Esophagus squamous epithelium (tissue), 4 donors: Measurements from ENCODE around the gene NUCB1.

ENCODE experiments used
- CTCF ChIP-seq, 6 experiments: fragments of 450-650 bp in 4 of 6; fragments of 200-600 bp in 2 of 6; sonication (generic) in 2 of 6; IDR thresholded peaks; one replicate each; pipeline ENCODE4 v1.5.1; 2016 to 2019; ENCODE audit warnings: antibody characterized with exemption in 6 of 6, mild to moderate bottlenecking in 4 of 6, moderate library complexity in 4 of 6
- POLR2A ChIP-seq, 4 donors: fragments of 450-650 bp; IDR thresholded peaks; one replicate each; pipeline ENCODE4 v1.6.1; 2017; ENCODE audit warnings: antibody characterized with exemption in 4 of 4, mild to moderate bottlenecking in 4 of 4, moderate library complexity in 3 of 4

- TF ChIP-seq CTCF (IDR thresholded peaks at IDR 0.05) (no peak), POLR2A (IDR thresholded peaks at IDR 0.05) (no peak)
Measured at GRCh38 chr19:48922548-48923490, 22.7 kb downstream of the NUCB1 start.
